DMS 273 (cell line): ENCODE data around the gene CHKA.
"Not testable (repeated sequence)": the region's sequence is repeated elsewhere in the genome, so short reads cannot be mapped to it uniquely, and the experiment has no call there.

ENCODE experiments used
- DNase-seq: peaks from one replicate; lab custom pipeline; 2025; ENCODE audit not compliant: unreplicated experiment; lab: John Stamatoyannopoulos, UW

CHKA gene

GRCh38 chr11:68116126-68116525 lies 5.1 kb downstream of the CHKA start:
- DNase-seq, result no peak

- DNase-seq, result no peak
These were observed 5.9 kb downstream of the CHKA start for GRCh38 chr11:68115285-68115684.

- DNase-seq, result no peak
These were observed 7.2 kb downstream of the CHKA start for GRCh38 chr11:68113986-68114385.

GRCh38 chr11:68107689-68108088 lies 13.5 kb downstream of the CHKA start:
- no peak for DNase-seq

GRCh38 chr11:68106165-68106940 lies 14.8 kb downstream of the CHKA start:
- DNase-seq, result peak; percentile 31

- peak; percentile 70 for DNase-seq
These were observed 21.4 kb downstream of the CHKA start for GRCh38 chr11:68099474-68100405.

GRCh38 chr11:68099057-68099456 lies 22.1 kb downstream of the CHKA start:
- no peak for DNase-seq

- DNase-seq, result no peak
These were observed 24.2 kb downstream of the CHKA start for GRCh38 chr11:68096962-68097361.

GRCh38 chr11:68093565-68093964 lies 27.6 kb downstream of the CHKA start:
- DNase-seq, result no peak

- DNase-seq, result not testable (repeated sequence)
These were observed 28.2 kb downstream of the CHKA start for GRCh38 chr11:68092946-68093345.

GRCh38 chr11:68092411-68092810 lies 28.8 kb downstream of the CHKA start:
- DNase-seq, result no peak

GRCh38 chr11:68090706-68091105 lies 30.5 kb downstream of the CHKA start:
- DNase-seq, result no peak

GRCh38 chr11:68090287-68090686 lies 30.9 kb downstream of the CHKA start:
- no peak for DNase-seq

GRCh38 chr11:68089679-68090078 lies 31.5 kb downstream of the CHKA start:
- DNase-seq, result no peak

- no peak for DNase-seq
These were observed 37.7 kb downstream of the CHKA start for GRCh38 chr11:68083517-68083916.

- DNase-seq, result no peak
These were observed 38.7 kb downstream of the CHKA start for GRCh38 chr11:68082481-68082880.

- no peak for DNase-seq
These were observed 39.5 kb downstream of the CHKA start for GRCh38 chr11:68081691-68082090.

GRCh38 chr11:68080860-68081259 lies 40.3 kb downstream of the CHKA start:
- no peak for DNase-seq

- DNase-seq, result no peak
These were observed 43.3 kb downstream of the CHKA start for GRCh38 chr11:68077617-68078582.

- DNase-seq, result no peak
These were observed 44.7 kb downstream of the CHKA start for GRCh38 chr11:68076371-68077042.
